Measurements from ENCODE around the gene TMEM140.
A peak's percentile ranks its signal among the peaks of the same experiment; 100 is the strongest.
"Not testable (repeated sequence)": the region's sequence is repeated elsewhere in the genome, so short reads cannot be mapped to it uniquely, and the experiment has no call there.

The TMEM140 gene

DNA sequence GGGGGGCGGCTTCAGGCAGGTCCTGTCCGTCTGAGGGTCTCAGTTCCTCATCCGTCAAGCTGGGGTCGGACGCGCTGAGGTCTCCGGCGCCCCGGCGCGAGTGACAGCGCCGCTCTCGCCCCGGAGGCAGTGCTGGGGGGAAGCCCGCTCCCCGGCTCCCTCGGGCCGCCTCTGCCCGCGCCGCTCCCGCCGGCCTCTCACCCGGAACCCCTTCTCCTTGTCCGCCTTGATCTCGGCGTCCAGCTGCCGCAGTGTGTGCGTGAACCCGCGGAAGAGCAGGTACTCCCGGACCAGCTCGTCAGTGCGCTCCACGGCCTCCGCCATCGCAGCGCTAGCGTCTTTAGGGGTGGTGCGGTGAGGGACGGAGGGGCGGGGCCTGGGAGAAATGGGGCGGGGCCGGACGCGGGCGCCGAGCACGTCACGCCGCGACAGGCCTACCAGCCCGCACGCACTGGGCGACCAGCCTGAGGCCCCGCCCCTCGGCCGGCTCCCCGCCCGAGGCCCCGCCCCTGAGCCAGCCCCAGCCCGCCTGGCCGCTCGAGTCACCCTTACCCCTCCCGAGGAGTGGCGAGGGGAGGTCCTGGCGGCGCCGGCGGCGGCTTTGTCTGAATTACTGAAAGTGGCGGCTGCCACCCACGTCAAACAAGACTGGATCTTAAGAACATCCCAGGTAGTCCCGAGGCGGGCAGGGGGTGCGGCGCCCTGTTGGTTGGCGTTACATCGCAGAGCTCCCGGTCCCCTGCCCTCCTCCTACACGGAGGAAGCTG is 63.5 kb downstream of the TMEM140 start, which contains the start of gene WDR91:
Gene WDR91, minus strand, starts transcription at position 348 of the 767 bp plus-strand sequence. Its CDS starts 24 bp downstream, at position 324.
- Histone ChIP-seq H3K36me3 (ENCODE audit: control insufficient read depth in 2 of 2, insufficient read depth in 2 of 2, low read length in 2 of 2) (no peaks in the 10 kb centered on the region), H3K4me3 (ENCODE audit: low read length in 2 of 2) (peak within 1 kb of the TSS; percentile 83 to 87), H3K4me1 (ENCODE audit: control insufficient read depth in 2 of 2, insufficient read depth in 2 of 2, low read length in 2 of 2) (peaks cover 5% of the 10 kb centered on the region in 2 donors), H3K9me3 (ENCODE audit: control insufficient read depth in 2 of 2, low read length in 2 of 2) (no peaks in the 10 kb centered on the region), H3K27me3 (ENCODE audit: control insufficient read depth in 2 of 2, insufficient read depth in 2 of 2, low read length in 2 of 2) (no peaks in the 10 kb centered on the region), H3K27ac (ENCODE audit: low read depth in 2 of 2, low read length in 2 of 2) (peak within 1 kb of the TSS; percentile 78 to 87), H3K9ac (ENCODE audit: low read depth in 1 of 2, low read length in 2 of 2) (peak within 1 kb of the TSS; percentile 86 to 92)

DNA sequence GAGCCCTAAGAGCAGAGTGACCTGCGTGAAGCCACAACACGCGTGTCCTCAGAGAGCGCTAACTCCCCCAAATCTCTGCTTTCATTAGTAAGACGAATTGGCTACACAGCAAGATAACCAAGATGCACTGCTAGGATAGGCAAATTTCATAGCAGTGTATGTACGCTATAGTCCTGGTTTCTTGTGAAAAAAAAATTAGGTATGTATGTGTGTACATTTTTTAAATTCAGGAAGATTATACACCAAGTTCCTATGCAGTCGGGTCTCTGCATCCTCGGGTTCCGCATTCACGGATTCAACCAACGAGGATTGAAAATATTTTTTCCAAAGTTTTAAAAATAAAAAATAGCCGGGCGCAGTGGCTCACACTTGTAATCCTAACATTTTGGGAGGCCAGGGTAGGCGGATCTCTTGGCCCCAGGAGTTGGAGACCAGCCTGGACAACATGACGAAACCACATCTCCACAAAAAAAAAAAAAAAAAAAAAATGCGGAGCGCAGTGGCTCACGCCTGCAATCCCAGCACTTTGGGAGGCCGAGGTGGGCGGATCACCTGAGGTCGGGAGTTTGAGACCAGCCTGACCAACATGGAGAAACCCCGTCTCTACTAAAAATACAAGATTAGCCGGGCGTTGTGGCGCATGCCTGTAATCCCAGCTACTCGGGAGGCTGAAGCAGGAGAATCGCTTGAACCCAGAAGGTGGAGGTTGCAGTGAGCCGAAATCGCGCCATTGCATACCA is 64.2 kb downstream of the TMEM140 start:
- peak overlapping the region; percentile 83 to 84 for H3K4me3 ChIP-seq (ENCODE audit: low read length in 2 of 2)
- H3K9me3 ChIP-seq (ENCODE audit: control insufficient read depth in 2 of 2, low read length in 2 of 2); H3K27me3 ChIP-seq (ENCODE audit: control insufficient read depth in 2 of 2, insufficient read depth in 2 of 2, low read length in 2 of 2); H3K4me1 ChIP-seq (ENCODE audit: control insufficient read depth in 2 of 2, insufficient read depth in 2 of 2, low read length in 2 of 2); H3K36me3 ChIP-seq (ENCODE audit: control insufficient read depth in 2 of 2, insufficient read depth in 2 of 2, low read length in 2 of 2): not testable (repeated sequence)
- peak overlapping the region; percentile 83 to 92 for H3K9ac ChIP-seq (ENCODE audit: low read depth in 1 of 2, low read length in 2 of 2)
- H3K27ac ChIP-seq (ENCODE audit: low read depth in 2 of 2, low read length in 2 of 2): peak overlapping the region; percentile 76 to 78

DNA sequence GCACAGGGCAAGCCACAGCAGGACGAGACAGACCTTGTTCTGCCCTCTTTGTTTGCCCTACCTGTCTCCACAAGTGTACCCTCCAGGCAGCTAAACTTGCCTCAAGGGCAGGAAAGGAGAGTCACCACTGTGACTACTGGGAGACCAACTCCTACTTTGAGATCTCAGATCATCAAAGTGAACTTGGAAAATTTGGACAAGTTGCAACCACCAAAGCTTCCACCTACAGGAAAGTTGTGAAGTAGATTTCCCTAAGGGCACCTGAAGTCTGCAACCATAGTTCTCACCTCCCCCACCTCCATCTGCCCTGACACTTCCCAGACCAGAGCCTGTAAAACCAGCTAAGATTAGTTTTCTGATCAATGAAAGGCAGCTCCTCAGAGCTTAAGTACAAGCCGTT is 66.0 kb downstream of the TMEM140 start:
- no peak overlapping the region for H3K4me3 ChIP-seq (ENCODE audit: low read length in 2 of 2)
- H3K36me3 ChIP-seq (ENCODE audit: control insufficient read depth in 2 of 2, insufficient read depth in 2 of 2, low read length in 2 of 2): no peaks in the 10 kb centered on the region
- H3K9ac ChIP-seq (ENCODE audit: low read depth in 1 of 2, low read length in 2 of 2): no peak overlapping the region
- no peak overlapping the region for H3K27ac ChIP-seq (ENCODE audit: low read depth in 2 of 2, low read length in 2 of 2)
- no peaks in the 10 kb centered on the region for H3K9me3 ChIP-seq (ENCODE audit: control insufficient read depth in 2 of 2, low read length in 2 of 2)
- no peaks in the 10 kb centered on the region for H3K27me3 ChIP-seq (ENCODE audit: control insufficient read depth in 2 of 2, insufficient read depth in 2 of 2, low read length in 2 of 2)
- peaks cover 11 to 14% of the 10 kb centered on the region in 2 donors for H3K4me1 ChIP-seq (ENCODE audit: control insufficient read depth in 2 of 2, insufficient read depth in 2 of 2, low read length in 2 of 2)

DNA sequence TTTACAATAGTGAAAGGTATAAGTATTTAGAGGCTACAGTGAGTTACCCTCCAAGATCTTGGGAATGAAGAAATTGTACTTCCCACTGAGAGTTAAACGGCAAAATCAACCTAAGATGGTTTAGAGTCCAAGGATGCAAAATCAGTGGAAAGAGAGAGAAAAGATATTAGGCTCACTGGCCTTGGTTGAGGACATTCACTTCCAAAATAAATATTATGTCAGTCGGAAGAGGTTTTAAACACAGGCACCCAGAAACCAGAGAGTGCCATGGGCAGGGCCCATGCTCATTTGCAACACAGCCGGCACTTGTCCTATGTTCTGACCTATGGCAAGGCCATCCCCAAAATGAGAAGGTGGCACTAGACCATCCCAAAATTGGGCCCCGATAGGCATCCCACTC is 67.3 kb downstream of the TMEM140 start:
- Histone ChIP-seq H3K27ac (ENCODE audit: low read depth in 2 of 2, low read length in 2 of 2) (no peak overlapping the region), H3K4me3 (ENCODE audit: low read length in 2 of 2) (no peak overlapping the region), H3K9ac (ENCODE audit: low read depth in 1 of 2, low read length in 2 of 2) (no peak overlapping the region), H3K4me1 (ENCODE audit: control insufficient read depth in 2 of 2, insufficient read depth in 2 of 2, low read length in 2 of 2) (peaks cover 11 to 14% of the 10 kb centered on the region in 2 donors), H3K27me3 (ENCODE audit: control insufficient read depth in 2 of 2, insufficient read depth in 2 of 2, low read length in 2 of 2) (no peaks in the 10 kb centered on the region), H3K36me3 (ENCODE audit: control insufficient read depth in 2 of 2, insufficient read depth in 2 of 2, low read length in 2 of 2) (no peaks in the 10 kb centered on the region), H3K9me3 (ENCODE audit: control insufficient read depth in 2 of 2, low read length in 2 of 2) (no peaks in the 10 kb centered on the region)

DNA sequence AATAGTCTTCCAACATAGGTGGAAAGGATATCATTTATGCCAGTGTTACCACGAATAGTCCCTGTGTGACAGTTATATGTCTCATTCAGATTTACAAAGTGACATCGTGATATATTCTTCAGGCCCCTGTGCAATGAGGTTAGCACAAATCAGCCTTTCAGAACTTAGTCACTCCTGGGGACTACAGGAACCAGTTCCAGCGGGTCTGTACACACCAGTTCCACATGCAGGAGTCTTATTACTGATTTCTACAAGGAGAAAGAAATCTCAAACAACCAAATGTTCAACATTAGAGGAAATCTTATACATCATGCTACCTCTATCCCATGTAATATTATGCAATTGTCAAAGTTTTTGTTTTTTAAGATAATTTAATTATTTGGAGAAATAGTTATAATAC is 67.8 kb downstream of the TMEM140 start:
- H3K27ac ChIP-seq (ENCODE audit: low read depth in 2 of 2, low read length in 2 of 2): no peak overlapping the region
- no peaks in the 10 kb centered on the region for H3K9me3 ChIP-seq (ENCODE audit: control insufficient read depth in 2 of 2, low read length in 2 of 2)
- no peaks in the 10 kb centered on the region for H3K36me3 ChIP-seq (ENCODE audit: control insufficient read depth in 2 of 2, insufficient read depth in 2 of 2, low read length in 2 of 2)
- H3K27me3 ChIP-seq (ENCODE audit: control insufficient read depth in 2 of 2, insufficient read depth in 2 of 2, low read length in 2 of 2): no peaks in the 10 kb centered on the region
- no peak overlapping the region for H3K9ac ChIP-seq (ENCODE audit: low read depth in 1 of 2, low read length in 2 of 2)
- H3K4me3 ChIP-seq (ENCODE audit: low read length in 2 of 2): no peak overlapping the region
- peaks cover 10 to 11% of the 10 kb centered on the region in 2 donors for H3K4me1 ChIP-seq (ENCODE audit: control insufficient read depth in 2 of 2, insufficient read depth in 2 of 2, low read length in 2 of 2)
